ENCODE results near the gene KLK13.

The KLK13 gene

GRCh38 chr19:51025401-51025800 lies 39.5 kb downstream of the KLK13 start:
- no peak for DNase-seq (ENCODE audit: low read depth)
- TF ChIP-seq, protein P1, sequence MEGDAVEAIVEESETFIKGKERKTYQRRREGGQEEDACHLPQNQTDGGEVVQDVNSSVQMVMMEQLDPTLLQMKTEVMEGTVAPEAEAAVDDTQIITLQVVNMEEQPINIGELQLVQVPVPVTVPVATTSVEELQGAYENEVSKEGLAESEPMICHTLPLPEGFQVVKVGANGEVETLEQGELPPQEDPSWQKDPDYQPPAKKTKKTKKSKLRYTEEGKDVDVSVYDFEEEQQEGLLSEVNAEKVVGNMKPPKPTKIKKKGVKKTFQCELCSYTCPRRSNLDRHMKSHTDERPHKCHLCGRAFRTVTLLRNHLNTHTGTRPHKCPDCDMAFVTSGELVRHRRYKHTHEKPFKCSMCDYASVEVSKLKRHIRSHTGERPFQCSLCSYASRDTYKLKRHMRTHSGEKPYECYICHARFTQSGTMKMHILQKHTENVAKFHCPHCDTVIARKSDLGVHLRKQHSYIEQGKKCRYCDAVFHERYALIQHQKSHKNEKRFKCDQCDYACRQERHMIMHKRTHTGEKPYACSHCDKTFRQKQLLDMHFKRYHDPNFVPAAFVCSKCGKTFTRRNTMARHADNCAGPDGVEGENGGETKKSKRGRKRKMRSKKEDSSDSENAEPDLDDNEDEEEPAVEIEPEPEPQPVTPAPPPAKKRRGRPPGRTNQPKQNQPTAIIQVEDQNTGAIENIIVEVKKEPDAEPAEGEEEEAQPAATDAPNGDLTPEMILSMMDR (IDR thresholded peaks at IDR 0.05; ENCODE audit: low read length, missing control alignments) = no peak
- H3K4me3 ChIP-seq (replicated peaks; ENCODE audit: low read depth, low read length) = no peak overlapping the region

DNA sequence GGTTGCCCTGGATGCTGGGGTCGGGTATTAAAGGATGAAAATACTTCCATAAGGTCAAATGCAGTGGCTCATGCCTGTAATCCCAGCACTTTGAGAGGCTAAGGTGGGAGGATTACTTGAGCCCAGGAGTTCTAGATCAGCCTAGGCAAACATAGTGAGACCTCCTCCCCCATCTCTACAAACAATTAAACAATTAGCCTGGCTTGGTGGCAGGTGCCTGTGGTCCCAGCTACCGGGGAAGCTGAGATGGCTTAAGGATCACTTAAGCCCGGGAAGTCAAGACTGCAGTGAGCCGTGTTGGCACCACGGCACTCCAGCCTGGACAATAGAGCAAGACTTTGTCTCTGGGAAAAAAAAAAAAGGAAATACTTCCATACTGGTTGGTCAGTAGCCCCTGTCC lies 40.0 kb downstream of the KLK13 start:
- H3K4me3 ChIP-seq (replicated peaks; ENCODE audit: low read depth, low read length) = no peak overlapping the region
- TF ChIP-seq, protein P1 (IDR thresholded peaks at IDR 0.05; ENCODE audit: low read length, missing control alignments) = no peak
- no peak for DNase-seq (ENCODE audit: low read depth)

DNA sequence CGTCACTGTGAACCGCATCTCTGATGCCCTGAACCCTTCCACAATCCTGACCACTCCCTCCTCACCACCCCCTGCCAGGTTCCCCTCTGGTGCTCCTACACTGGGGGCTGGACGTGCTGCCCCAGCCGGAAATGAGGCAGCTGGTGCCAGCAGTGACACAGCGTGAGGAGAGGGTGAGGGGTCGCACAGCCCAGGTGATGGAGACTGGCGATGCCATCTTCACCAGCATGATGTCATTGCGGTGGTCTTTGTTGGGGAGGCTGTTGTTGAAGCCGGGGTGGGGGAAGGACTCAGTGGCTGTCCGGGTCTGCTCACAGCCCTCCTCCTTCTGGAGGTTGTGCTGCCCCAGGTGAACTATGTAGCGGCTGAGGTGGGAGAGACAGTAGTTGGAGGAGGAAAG lies 40.9 kb downstream of the KLK13 start:
- no peak for DNase-seq (ENCODE audit: low read depth)
- TF ChIP-seq, protein P1 (IDR thresholded peaks at IDR 0.05; ENCODE audit: low read length, missing control alignments) = no peak
- H3K4me3 ChIP-seq (replicated peaks; ENCODE audit: low read depth, low read length) = no peak overlapping the region

DNA sequence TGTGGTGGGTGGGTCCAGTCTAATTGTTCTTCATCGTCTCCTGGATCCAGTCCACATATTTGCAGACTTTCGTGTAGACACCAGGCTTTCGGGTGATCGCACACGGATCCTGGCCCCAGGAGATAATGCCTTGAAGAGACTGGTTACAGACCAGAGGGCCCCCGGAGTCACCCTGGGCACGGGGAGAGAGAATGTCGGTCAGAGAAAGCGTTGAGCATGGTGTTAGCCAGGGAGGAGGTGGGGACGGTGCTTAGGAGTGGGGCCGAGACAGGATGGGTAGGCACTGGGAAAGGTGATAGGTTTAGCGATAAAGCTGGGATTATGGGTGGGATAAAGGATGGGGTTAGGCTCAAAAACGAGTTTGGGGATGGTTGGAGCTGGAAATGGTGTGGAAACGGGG lies 42.4 kb downstream of the KLK13 start:
- TF ChIP-seq, protein P1 (IDR thresholded peaks at IDR 0.05; ENCODE audit: low read length, missing control alignments) = no peak
- H3K4me3 ChIP-seq (replicated peaks; ENCODE audit: low read depth, low read length) = no peak overlapping the region
- DNase-seq (ENCODE audit: low read depth) = no peak

GRCh38 chr19:51020988-51021651 lies 43.8 kb downstream of the KLK13 start:
- DNase-seq (ENCODE audit: low read depth) = peak; percentile 69
- TF ChIP-seq, protein P1 (IDR thresholded peaks at IDR 0.05; ENCODE audit: low read length, missing control alignments) = peak; percentile 82

DNA sequence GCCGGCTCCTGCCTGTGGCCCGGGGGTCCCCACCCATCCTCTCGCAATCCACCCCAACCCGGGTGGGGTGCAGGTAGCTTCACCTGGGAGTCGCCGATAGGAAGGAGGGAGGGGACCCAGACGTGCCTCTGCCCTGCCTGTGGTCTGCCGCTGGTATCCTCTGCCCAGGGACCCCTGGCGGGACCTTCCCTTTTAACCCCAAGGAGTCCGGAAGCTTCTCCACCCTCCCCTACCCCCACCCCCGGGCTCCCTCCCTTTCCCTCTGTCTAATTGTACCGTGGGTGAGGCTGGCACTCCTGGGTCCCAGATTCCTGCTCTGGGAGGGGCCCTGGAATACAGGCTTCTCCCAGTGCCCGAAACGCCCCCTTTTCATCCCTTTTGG lies 45.4 kb downstream of the KLK13 start, which contains the start of gene KLK10:
KLK10 (minus strand) TSS at position 166 of the 382 bp plus-strand sequence. CDS start 579 bp downstream, outside the sequence.
- H3K4me3 ChIP-seq (replicated peaks; ENCODE audit: low read depth, low read length) = peak within 1 kb of the TSS; percentile 32
- TF ChIP-seq, protein P1 (IDR thresholded peaks at IDR 0.05; ENCODE audit: low read length, missing control alignments) = no peak
- no peak for DNase-seq (ENCODE audit: low read depth)

More at GRCh38 chr19:51020988-51021651, 43.8 kb downstream of the KLK13 start:
- no peak overlapping the region for H3K4me3 ChIP-seq (replicated peaks; ENCODE audit: low read depth, low read length)

Data from fibroblast of pulmonary artery (primary cell).